ENCODE data around the gene DHX8. TPM values are rescaled to one million over a fixed set of nuclear protein-coding genes. Genes with fewer than 3 reads are reported as not detected.
"Not testable (repeated sequence)": the region's sequence is repeated elsewhere in the genome, so short reads cannot be mapped to it uniquely, and the experiment has no call there.

Gene DHX8
- total RNA-seq, 1 experiment from 2014 or later = 53.5 TPM

DNA sequence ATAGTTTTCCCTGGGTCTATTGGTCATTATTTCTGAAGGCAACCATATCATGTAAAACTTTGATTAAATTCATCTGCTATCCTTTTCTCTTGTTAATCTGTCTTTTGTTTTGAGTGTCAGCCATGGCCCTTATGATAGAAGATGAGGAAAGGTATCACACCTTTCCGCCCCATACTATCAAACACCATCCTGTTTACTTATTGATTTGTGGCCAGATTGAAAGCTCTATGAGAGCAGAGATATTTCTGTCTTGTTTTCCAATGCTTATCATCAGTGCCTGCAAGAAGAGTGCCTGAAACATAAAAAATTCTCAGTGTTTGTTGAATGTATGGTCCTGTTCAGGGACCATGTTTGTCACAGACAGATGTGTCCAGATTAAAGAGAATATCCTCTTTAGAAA lies 22.6 kb upstream of the DHX8 start:
- ATAC-seq (no peak), DNase-seq (ENCODE audit: low read depth, low spot score) (no peak)
- Histone ChIP-seq H3K9me2 (ENCODE audit: insufficient read depth) (no peaks in the 10 kb centered on the region), H3K36me3 (ENCODE audit: control insufficient read depth in 1 of 2, insufficient read depth in 2 of 2, low read length in 2 of 2) (no peaks in the 10 kb centered on the region), H3K4me2 (ENCODE audit: low read length) (no peak overlapping the region), H3K79me2 (ENCODE audit: insufficient read depth, low read length) (no peaks in the 10 kb centered on the region), H2AFZ (ENCODE audit: low read depth, low read length, poor library complexity, severe bottlenecking) (no peak overlapping the region), H3K9ac (ENCODE audit: low read length) (no peak overlapping the region), H3K9me3 (ENCODE audit: control insufficient read depth in 1 of 2, insufficient read depth in 1 of 2, low read depth in 1 of 2, low read length in 2 of 2) (no peaks in the 10 kb centered on the region), H3K4me3 (replicated peaks in 1 of 2; ENCODE audit: low read depth in 1 of 2, low read length in 2 of 2) (no peak overlapping the region), H3K27ac (ENCODE audit: low read depth, low read length) (no peak overlapping the region), H3K27me3 (ENCODE audit: insufficient read depth, low read length) (no peaks in the 10 kb centered on the region), H4K20me1 (ENCODE audit: insufficient read depth) (no peaks in the 10 kb centered on the region), H3K4me1 (ENCODE audit: control insufficient read depth in 1 of 2, insufficient read depth in 2 of 2, low read length in 2 of 2) (peaks cover 0 to 23% of the 10 kb centered on the region in 2 experiments; a peak in 2 of 4 replicates)
- ChIA-PET RAD21 (ENCODE audit: low non-redundant PET in 1 of 2, low total read pairs in 2 of 2, uncharacterized antibody in 2 of 2, unreplicated experiment in 2 of 2) (no interaction called here), CTCF (no interaction called here), POLR2A (no interaction called here)
- no TSS peak for BruUV-seq (replicated peaks)
- TF ChIP-seq TCF7L2 (IDR thresholded peaks at IDR 0.05; ENCODE audit: borderline replicate concordance, extremely low read depth, insufficient read depth, insufficient read length) (no peak), JUND (IDR thresholded peaks at IDR 0.05) (no peak), CEBPB (IDR thresholded peaks at IDR 0.05; ENCODE audit: low read depth) (no peak), CBX3 (IDR thresholded peaks at IDR 0.05; ENCODE audit: low read depth) (no peak), POLR2A (IDR thresholded peaks at IDR 0.05; ENCODE audit: borderline replicate concordance, extremely low read depth, insufficient read depth, insufficient read length) (no peak), ZFX (IDR thresholded peaks at IDR 0.05) (no peak), SP1 (IDR thresholded peaks at IDR 0.05; ENCODE audit: low read depth) (no peak), ELF1 (IDR thresholded peaks at IDR 0.05; ENCODE audit: borderline replicate concordance, low read depth) (no peak)
- TF ChIP-seq, protein P1, sequence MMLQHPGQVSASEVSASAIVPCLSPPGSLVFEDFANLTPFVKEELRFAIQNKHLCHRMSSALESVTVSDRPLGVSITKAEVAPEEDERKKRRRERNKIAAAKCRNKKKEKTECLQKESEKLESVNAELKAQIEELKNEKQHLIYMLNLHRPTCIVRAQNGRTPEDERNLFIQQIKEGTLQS (IDR thresholded peaks at IDR 0.05) = no peak
- TF ChIP-seq, protein P2, sequence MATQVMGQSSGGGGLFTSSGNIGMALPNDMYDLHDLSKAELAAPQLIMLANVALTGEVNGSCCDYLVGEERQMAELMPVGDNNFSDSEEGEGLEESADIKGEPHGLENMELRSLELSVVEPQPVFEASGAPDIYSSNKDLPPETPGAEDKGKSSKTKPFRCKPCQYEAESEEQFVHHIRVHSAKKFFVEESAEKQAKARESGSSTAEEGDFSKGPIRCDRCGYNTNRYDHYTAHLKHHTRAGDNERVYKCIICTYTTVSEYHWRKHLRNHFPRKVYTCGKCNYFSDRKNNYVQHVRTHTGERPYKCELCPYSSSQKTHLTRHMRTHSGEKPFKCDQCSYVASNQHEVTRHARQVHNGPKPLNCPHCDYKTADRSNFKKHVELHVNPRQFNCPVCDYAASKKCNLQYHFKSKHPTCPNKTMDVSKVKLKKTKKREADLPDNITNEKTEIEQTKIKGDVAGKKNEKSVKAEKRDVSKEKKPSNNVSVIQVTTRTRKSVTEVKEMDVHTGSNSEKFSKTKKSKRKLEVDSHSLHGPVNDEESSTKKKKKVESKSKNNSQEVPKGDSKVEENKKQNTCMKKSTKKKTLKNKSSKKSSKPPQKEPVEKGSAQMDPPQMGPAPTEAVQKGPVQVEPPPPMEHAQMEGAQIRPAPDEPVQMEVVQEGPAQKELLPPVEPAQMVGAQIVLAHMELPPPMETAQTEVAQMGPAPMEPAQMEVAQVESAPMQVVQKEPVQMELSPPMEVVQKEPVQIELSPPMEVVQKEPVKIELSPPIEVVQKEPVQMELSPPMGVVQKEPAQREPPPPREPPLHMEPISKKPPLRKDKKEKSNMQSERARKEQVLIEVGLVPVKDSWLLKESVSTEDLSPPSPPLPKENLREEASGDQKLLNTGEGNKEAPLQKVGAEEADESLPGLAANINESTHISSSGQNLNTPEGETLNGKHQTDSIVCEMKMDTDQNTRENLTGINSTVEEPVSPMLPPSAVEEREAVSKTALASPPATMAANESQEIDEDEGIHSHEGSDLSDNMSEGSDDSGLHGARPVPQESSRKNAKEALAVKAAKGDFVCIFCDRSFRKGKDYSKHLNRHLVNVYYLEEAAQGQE (IDR thresholded peaks at IDR 0.05; ENCODE audit: low read depth) = no peak
- TF ChIP-seq, protein P3, sequence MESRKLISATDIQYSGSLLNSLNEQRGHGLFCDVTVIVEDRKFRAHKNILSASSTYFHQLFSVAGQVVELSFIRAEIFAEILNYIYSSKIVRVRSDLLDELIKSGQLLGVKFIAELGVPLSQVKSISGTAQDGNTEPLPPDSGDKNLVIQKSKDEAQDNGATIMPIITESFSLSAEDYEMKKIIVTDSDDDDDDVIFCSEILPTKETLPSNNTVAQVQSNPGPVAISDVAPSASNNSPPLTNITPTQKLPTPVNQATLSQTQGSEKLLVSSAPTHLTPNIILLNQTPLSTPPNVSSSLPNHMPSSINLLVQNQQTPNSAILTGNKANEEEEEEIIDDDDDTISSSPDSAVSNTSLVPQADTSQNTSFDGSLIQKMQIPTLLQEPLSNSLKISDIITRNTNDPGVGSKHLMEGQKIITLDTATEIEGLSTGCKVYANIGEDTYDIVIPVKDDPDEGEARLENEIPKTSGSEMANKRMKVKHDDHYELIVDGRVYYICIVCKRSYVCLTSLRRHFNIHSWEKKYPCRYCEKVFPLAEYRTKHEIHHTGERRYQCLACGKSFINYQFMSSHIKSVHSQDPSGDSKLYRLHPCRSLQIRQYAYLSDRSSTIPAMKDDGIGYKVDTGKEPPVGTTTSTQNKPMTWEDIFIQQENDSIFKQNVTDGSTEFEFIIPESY (IDR thresholded peaks at IDR 0.05; ENCODE audit: extremely low read depth, insufficient replicate concordance, low read length) = no peak
- intact Hi-C loops (cut with micrococcal nuclease) = no loop called here

DNA sequence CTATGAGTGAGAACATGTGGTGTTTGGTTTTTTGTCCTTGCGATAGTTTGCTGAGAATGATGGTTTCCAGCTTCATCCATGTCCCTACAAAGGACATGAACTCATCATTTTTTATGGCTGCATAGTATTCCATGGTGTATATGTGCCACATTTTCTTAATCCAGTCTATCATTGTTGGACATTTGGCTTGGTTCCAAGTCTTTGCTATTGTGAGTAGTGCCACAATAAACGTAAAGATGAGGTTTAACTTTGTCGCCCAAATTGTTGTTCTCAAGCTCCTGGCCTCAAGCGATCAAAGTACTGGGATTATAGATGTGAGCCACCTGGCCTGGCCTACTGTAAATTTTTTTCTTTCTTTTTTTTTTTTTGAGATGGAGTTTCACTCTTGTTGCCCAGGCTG lies 21.2 kb upstream of the DHX8 start:
- H3K4me3 ChIP-seq (replicated peaks in 1 of 2; ENCODE audit: low read depth in 1 of 2, low read length in 2 of 2); RAD21 ChIA-PET (ENCODE audit: low non-redundant PET in 1 of 2, low total read pairs in 2 of 2, uncharacterized antibody in 2 of 2, unreplicated experiment in 2 of 2); H3K79me2 ChIP-seq (ENCODE audit: insufficient read depth, low read length); H3K4me2 ChIP-seq (ENCODE audit: low read length); H3K27me3 ChIP-seq (ENCODE audit: insufficient read depth, low read length); BruUV-seq (replicated peaks); H3K9ac ChIP-seq (ENCODE audit: low read length); H4K20me1 ChIP-seq (ENCODE audit: insufficient read depth); H2AFZ ChIP-seq (ENCODE audit: low read depth, low read length, poor library complexity, severe bottlenecking); CTCF ChIA-PET; H3K36me3 ChIP-seq (ENCODE audit: control insufficient read depth in 1 of 2, insufficient read depth in 2 of 2, low read length in 2 of 2); POLR2A ChIA-PET; H3K27ac ChIP-seq (ENCODE audit: low read depth, low read length); H3K9me3 ChIP-seq (ENCODE audit: control insufficient read depth in 1 of 2, insufficient read depth in 1 of 2, low read depth in 1 of 2, low read length in 2 of 2); ATAC-seq; intact Hi-C loops (cut with micrococcal nuclease); H3K9me2 ChIP-seq (ENCODE audit: insufficient read depth); DNase-seq (ENCODE audit: low read depth, low spot score): not testable (repeated sequence)
- H3K4me1 ChIP-seq (ENCODE audit: control insufficient read depth in 1 of 2, insufficient read depth in 2 of 2, low read length in 2 of 2) = peaks cover 0 to 12% of the 10 kb centered on the region in 2 experiments; a peak in 2 of 4 replicates

Measured in HCT116 (cell line).